ENCODE results near the gene CDC6.

DNA sequence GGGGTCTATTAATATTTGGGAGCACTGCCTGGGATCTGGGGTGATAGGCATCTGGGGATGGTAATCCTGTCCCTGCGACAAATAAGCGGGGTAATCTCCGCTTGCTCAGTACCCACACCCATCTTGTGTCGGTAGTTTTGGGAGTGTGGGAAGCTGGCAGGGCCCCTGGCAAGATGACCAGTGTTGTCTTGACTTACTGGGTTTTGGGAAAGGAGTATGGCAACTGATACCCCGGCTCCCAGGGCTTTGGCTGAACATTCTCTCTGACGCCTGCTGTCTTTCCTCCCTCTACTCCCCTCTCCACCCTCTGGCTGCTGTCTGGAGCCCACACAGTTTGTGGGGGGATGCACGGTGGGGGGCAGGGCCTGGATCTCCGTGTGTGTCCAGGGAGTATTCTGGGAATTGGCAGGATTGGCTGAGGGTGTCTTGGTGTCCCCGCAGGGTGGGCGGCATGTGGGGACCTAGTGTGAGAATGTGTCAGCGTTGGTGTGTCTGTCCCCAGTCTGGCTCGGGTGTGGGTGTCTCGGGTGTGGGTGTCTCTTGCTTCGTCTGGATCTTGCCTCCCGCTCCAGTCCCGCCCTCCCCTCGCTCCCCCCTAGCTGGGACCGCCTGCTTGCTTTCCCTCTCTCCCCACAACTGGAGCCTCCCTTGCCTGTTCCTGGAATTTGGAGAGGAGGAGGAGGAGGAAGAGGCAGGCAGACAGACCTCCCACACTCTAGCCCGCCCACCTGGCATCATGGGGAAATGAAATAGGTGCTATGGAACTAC is 33.3 kb downstream of the CDC6 start:
- TF ChIP-seq GATA2 (IDR thresholded peaks at IDR 0.05; ENCODE audit: low read depth, low read length) (no peak), GATA3 (IDR thresholded peaks at IDR 0.05; ENCODE audit: low read depth, low read length) (no peak)

Data from SH-SY5Y (cell line).